Measurements from ENCODE around the gene POU2F1.

DNA sequence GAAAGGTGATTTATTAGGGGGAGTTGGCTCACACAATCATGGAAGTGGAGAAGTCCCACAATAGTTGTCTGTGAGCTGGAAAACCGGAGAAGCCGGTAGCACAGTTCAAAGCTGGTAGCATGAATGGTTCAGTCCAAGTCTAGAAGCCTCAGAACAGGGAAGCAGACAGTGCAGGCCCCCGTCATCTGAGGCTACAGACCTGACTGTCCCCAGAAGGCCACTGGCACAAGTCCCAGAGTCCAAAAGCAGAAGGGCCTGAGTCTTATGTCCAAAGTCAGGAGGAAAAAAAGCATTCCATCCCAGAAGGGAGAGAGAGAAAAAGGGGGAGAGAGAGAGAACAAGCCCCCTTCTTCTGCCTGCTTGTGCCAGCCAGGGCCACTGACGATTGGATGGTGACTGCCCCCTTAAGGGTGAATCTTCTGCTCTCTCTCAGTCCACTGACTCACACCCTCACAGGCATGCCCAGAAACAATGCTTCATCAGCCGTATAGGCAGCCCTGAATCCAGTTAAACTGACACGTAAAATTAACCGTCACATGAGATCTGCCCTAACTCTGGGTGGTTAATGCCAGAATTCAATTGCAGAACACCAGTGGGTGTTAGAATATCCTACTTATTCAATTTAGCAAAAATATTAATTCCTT is 49.3 kb upstream of the POU2F1 start:
- TF ChIP-seq POLR2A (IDR thresholded peaks at IDR 0.05) (no peak), EP300 (IDR thresholded peaks at IDR 0.05) (no peak)
- TF ChIP-seq, protein P1, sequence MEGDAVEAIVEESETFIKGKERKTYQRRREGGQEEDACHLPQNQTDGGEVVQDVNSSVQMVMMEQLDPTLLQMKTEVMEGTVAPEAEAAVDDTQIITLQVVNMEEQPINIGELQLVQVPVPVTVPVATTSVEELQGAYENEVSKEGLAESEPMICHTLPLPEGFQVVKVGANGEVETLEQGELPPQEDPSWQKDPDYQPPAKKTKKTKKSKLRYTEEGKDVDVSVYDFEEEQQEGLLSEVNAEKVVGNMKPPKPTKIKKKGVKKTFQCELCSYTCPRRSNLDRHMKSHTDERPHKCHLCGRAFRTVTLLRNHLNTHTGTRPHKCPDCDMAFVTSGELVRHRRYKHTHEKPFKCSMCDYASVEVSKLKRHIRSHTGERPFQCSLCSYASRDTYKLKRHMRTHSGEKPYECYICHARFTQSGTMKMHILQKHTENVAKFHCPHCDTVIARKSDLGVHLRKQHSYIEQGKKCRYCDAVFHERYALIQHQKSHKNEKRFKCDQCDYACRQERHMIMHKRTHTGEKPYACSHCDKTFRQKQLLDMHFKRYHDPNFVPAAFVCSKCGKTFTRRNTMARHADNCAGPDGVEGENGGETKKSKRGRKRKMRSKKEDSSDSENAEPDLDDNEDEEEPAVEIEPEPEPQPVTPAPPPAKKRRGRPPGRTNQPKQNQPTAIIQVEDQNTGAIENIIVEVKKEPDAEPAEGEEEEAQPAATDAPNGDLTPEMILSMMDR (IDR thresholded peaks at IDR 0.05) = no peak

Measured in ovary (tissue), 3 donors.